PC-3 (cell line): Measurements from ENCODE around the gene MAN2A2. TPM values are rescaled to one million over a fixed set of nuclear protein-coding genes. Genes with fewer than 3 reads are reported as not detected.

ENCODE experiments used
- ATAC-seq: fragments of 200-7000 bp; cut with Tn5 transposase; 2 replicates; pipeline ENCODE4 v1.9.1; 2020; ENCODE audit warnings: mild to moderate bottlenecking, moderate library complexity
- BruUV-seq: library from RNA; stranded (reverse); fragments of 400-500 nt; replicated peaks from 2 replicates; lab custom pipeline; 2021; lab: Mats Ljungman, UMichigan
- CTCF ChIA-PET: fragments of 300-600 bp; sonication (Branson Sonifier 250); formaldehyde crosslinking; loops from one replicate; lab custom pipeline; 2022; ENCODE audit warnings: antibody characterized with exemption; lab: Charles Lee
- POLR2A ChIA-PET: fragments of 300-600 bp; sonication (Branson Sonifier 250); formaldehyde crosslinking; loops from one replicate; lab custom pipeline; 2022; ENCODE audit warnings: antibody characterized with exemption; ENCODE audit not compliant: unreplicated experiment; lab: Charles Lee
- DNase-seq: peaks from one replicate; pipeline ENCODE4 v3.0.0-alpha.2; 2015
- H2AFZ ChIP-seq: fragments of 300-600 bp; sonication (generic); 2 replicates; pipeline ENCODE4 v1.6.0; 2016; ENCODE audit warnings: antibody characterized with exemption, low read length
- H3F3A ChIP-seq: fragments of 300-600 bp; sonication (generic); one replicate; pipeline ENCODE4 v1.6.0; 2017; ENCODE audit warnings: antibody characterized with exemption, low read length, control low read depth, mild to moderate bottlenecking; ENCODE audit not compliant: unreplicated experiment
- H3K27ac ChIP-seq: fragments of 300-600 bp; sonication (generic); 2 replicates; pipeline ENCODE4 v1.5.1; 2016; ENCODE audit warnings: mild to moderate bottlenecking, low read length
- H3K27me3 ChIP-seq: fragments of 300-600 bp; sonication (generic); 2 replicates; pipeline ENCODE4 v1.6.1; 2016; ENCODE audit warnings: low read length, mixed read lengths
- H3K36me3 ChIP-seq: fragments of 300-600 bp; sonication (generic); 2 replicates; pipeline ENCODE4 v1.6.1; 2016; ENCODE audit warnings: low read depth, mixed run types, low read length, mixed read lengths
- H3K4me1 ChIP-seq: fragments of 300-600 bp; sonication (generic); 2 replicates; pipeline ENCODE4 v1.5.1; 2016; ENCODE audit warnings: low read length; ENCODE audit not compliant: insufficient read depth
- H3K4me2 ChIP-seq: fragments of 300-600 bp; sonication (generic); 2 replicates; pipeline ENCODE4 v1.6.0; 2016; ENCODE audit warnings: low read length
- H3K4me3 ChIP-seq: fragments of 300-600 bp; sonication (generic); 2 replicates; pipeline ENCODE4 v1.5.1; 2016; ENCODE audit warnings: mild to moderate bottlenecking, low read length, mixed read lengths
- H3K79me2 ChIP-seq: fragments of 300-600 bp; sonication (generic); 2 replicates; pipeline ENCODE4 v1.6.1; 2017; ENCODE audit warnings: low read length, mixed read lengths
- H3K9ac ChIP-seq: fragments of 300-600 bp; sonication (generic); 2 replicates; pipeline ENCODE4 v1.6.0; 2016; ENCODE audit warnings: mild to moderate bottlenecking, low read length
- H3K9me2 ChIP-seq: fragments of 300-600 bp; sonication (generic); replicated peaks from 2 replicates; pipeline ENCODE4 v1.6.1; 2016; ENCODE audit warnings: mixed run types, low read length, mixed read lengths
- H3K9me3 ChIP-seq: fragments of 300-600 bp; sonication (generic); 2 replicates; pipeline ENCODE4 v1.6.1; 2016; ENCODE audit warnings: low read length, mixed read lengths
- H4K20me1 ChIP-seq: fragments of 300-600 bp; sonication (generic); 2 replicates; pipeline ENCODE4 v1.6.1; 2016; ENCODE audit warnings: low read length, mixed read lengths
- CTCF ChIP-seq: fragments of 300-600 bp; sonication (generic); conservative IDR thresholded peaks from 2 replicates; pipeline ENCODE4 v1.5.1; 2017; ENCODE audit warnings: antibody characterized with exemption, low read depth, mild to moderate bottlenecking, low read length
- EZH2 ChIP-seq: fragments of 300-600 bp; sonication (generic); IDR thresholded peaks from one replicate; pipeline ENCODE4 v1.6.1; 2017; ENCODE audit warnings: antibody characterized with exemption, mild to moderate bottlenecking, low read length; ENCODE audit not compliant: unreplicated experiment
- EZH2phosphoT487 ChIP-seq: fragments of 300-600 bp; sonication (generic); IDR thresholded peaks from 2 replicates; pipeline ENCODE4 v1.6.1; 2018; ENCODE audit warnings: mild to moderate bottlenecking, antibody characterized with exemption, low read length, borderline replicate concordance
- intact Hi-C: fragments of 100-400 bp; cut with micrococcal nuclease; formaldehyde crosslinking; loops from 2 replicates; pipeline ENCODE4 v1.9.0; 2023
- total RNA-seq: library from RNA; depleted of rRNA; stranded (reverse); fragments of >200 nt; gene quantifications from 2 replicates; pipeline ENCODE4 v1.2.3, GENCODE V29; 2014

Gene MAN2A2
- total RNA-seq, 1 experiment from 2014 or later = 19.8 TPM

GRCh38 chr15:90911906-90912769 lies 9.0 kb downstream of the MAN2A2 start:
- Histone ChIP-seq H3K9me2 (no peaks in the 10 kb centered on the region), H2AFZ (no peak overlapping the region), H3K36me3 (peaks cover 2% of the 10 kb centered on the region; the same call in 1 of the 2 replicates), H3K9me3 (no peaks in the 10 kb centered on the region), H3K27ac (no peak overlapping the region), H3K9ac (no peak overlapping the region), H3K4me1 (no peaks in the 10 kb centered on the region), H4K20me1 (no peaks in the 10 kb centered on the region), H3K27me3 (no peaks in the 10 kb centered on the region), H3K4me3 (no peak overlapping the region), H3K79me2 (no peaks in the 10 kb centered on the region), H3K4me2 (no peak overlapping the region), H3F3A (no peaks in the 10 kb centered on the region)
- intact Hi-C loops = no loop called here
- no peak for DNase-seq
- ATAC-seq = no peak
- ChIA-PET CTCF (no interaction called here), POLR2A (no interaction called here)
- BruUV-seq = no TSS peak
- TF ChIP-seq EZH2 (no peak), CTCF (no peak), EZH2phosphoT487 (no peak)

- Histone ChIP-seq H2AFZ (no peak overlapping the region), H3K27me3 (no peaks in the 10 kb centered on the region), H3K4me1 (no peaks in the 10 kb centered on the region), H3K9ac (no peak overlapping the region), H3K79me2 (no peaks in the 10 kb centered on the region), H3K9me3 (no peaks in the 10 kb centered on the region), H3F3A (no peaks in the 10 kb centered on the region), H3K9me2 (no peaks in the 10 kb centered on the region), H3K4me2 (no peak overlapping the region), H4K20me1 (no peaks in the 10 kb centered on the region), H3K27ac (no peak overlapping the region), H3K4me3 (no peak overlapping the region), H3K36me3 (no peaks in the 10 kb centered on the region; the same call in 1 of the 2 replicates)
- DNase-seq (no peak), ATAC-seq (no peak)
- ChIA-PET CTCF (no interaction called here), POLR2A (no interaction called here)
- no peak for TF ChIP-seq CTCF
- TF ChIP-seq EZH2phosphoT487 = no peak
- TF ChIP-seq EZH2 = no peak
- no TSS peak for BruUV-seq
- intact Hi-C loops = no loop called here
Observed at GRCh38 chr15:90912770-90913075, 9.6 kb downstream of the MAN2A2 start.

GRCh38 chr15:90913398-90913944 lies 10.4 kb downstream of the MAN2A2 start:
- ChIA-PET CTCF (interaction anchor here (0.8 kb wide), 1 partner anchor 11 kb away, joined by 4 read pairs; the partner anchor contains the start of gene MAN2A2), POLR2A (no interaction called here)
- Histone ChIP-seq H3K79me2 (no peaks in the 10 kb centered on the region), H3K9me3 (no peaks in the 10 kb centered on the region), H3K27me3 (no peaks in the 10 kb centered on the region), H3K4me3 (no peak overlapping the region), H4K20me1 (no peaks in the 10 kb centered on the region), H3K9ac (no peak overlapping the region), H3K36me3 (no peaks in the 10 kb centered on the region; the same call in 1 of the 2 replicates), H2AFZ (no peak overlapping the region), H3K9me2 (no peaks in the 10 kb centered on the region), H3K27ac (no peak overlapping the region), H3K4me1 (no peaks in the 10 kb centered on the region), H3K4me2 (no peak overlapping the region), H3F3A (no peaks in the 10 kb centered on the region)
- DNase-seq (no peak), ATAC-seq (no peak)
- intact Hi-C loops = no loop called here
- TF ChIP-seq CTCF (no peak), EZH2 (no peak), EZH2phosphoT487 (no peak)
- no TSS peak for BruUV-seq
